Stimulated activated naive CD4-positive, alpha-beta T cell (primary cell): Measurements from ENCODE around the gene MCF2L2.

Experiments used
- DNase-seq, 6 experiments: peaks; one replicate each; lab custom pipeline; 2025; lab: John Stamatoyannopoulos, UW

MCF2L2 gene

GRCh38 chr3:183265834-183266417 lies 162.5 kb downstream of the MCF2L2 start:
- no peak for DNase-seq

DNA sequence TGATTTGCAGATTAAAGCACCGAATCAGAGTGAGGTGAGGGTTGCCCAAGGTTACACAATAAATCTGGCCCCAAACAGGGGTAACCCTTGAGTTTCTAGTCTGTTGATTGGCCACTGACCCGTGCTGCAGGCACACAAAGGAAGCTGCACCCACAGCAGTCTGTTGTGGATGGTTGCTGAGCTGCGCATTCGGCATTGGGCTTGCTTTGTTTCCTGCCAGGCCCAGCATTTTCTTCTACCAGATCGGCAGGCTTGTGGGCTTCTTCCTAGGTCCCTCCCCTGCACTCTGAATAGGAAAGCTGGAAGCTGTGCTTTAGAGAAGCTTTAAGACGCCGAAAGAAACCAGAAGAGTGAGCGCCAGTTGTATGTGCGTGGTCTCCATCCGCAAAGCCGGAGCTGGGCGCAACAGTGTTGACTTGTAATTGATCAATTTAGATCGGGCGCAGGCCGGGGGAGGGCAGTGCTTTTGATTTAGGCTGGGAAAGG lies 163.2 kb downstream of the MCF2L2 start:
- DNase-seq = no peak

DNA sequence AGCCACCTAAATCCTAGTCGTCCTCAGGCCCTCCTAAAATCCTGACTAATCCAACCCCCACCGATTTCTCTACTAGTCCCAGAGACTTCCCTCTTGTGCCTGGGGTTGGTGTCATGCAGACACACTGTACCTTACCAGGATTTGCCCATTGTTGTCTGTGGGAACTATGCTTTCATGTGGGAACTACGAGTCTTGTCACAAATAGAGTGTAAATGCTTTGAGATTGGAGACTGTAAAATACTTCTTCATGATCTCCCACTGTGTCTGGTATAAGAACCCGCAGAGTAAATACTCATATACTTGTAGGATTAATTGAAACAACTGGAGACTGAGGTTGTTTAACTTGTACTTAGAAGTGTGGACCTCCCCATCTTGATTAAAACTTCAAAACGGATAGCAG lies 164.2 kb downstream of the MCF2L2 start:
- DNase-seq = no peak

- no peak for DNase-seq
These were observed 165.5 kb downstream of the MCF2L2 start for GRCh38 chr3:183262875-183263378.

DNA sequence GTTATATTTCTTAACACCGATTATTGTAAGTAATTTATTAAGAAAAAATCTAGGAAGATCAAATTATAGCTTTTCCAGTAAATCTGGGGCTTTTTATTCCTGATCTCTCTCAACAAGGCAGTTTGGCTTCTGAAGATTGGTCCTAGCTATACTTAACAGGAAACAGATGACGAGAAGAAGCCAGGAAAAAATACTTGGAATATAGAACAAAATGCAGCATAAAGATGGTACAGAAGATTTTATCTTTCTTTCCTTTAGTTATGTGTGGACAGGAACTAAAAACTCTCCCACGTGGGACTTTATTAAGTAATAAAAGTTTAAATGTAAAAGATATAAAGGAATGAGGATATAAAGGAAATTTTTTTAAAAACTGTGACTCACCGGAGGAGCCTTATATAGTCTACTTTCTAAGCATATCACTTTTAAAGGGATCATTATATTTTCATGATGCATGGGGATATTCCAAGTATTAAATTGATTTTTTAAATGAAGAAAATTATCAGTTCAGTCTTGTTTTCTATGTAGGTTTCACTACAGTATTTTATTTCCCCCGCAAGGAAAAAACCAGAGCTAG lies 167.2 kb downstream of the MCF2L2 start:
- DNase-seq = no peak

GRCh38 chr3:183260167-183260904 lies 168.1 kb downstream of the MCF2L2 start:
- DNase-seq = no peak

- DNase-seq = no peak
These were observed 168.8 kb downstream of the MCF2L2 start for GRCh38 chr3:183259621-183260020.

GRCh38 chr3:183259087-183259486 lies 169.3 kb downstream of the MCF2L2 start:
- no peak for DNase-seq

- DNase-seq = no peak
These were observed 173.1 kb downstream of the MCF2L2 start for GRCh38 chr3:183255348-183255730.

DNA sequence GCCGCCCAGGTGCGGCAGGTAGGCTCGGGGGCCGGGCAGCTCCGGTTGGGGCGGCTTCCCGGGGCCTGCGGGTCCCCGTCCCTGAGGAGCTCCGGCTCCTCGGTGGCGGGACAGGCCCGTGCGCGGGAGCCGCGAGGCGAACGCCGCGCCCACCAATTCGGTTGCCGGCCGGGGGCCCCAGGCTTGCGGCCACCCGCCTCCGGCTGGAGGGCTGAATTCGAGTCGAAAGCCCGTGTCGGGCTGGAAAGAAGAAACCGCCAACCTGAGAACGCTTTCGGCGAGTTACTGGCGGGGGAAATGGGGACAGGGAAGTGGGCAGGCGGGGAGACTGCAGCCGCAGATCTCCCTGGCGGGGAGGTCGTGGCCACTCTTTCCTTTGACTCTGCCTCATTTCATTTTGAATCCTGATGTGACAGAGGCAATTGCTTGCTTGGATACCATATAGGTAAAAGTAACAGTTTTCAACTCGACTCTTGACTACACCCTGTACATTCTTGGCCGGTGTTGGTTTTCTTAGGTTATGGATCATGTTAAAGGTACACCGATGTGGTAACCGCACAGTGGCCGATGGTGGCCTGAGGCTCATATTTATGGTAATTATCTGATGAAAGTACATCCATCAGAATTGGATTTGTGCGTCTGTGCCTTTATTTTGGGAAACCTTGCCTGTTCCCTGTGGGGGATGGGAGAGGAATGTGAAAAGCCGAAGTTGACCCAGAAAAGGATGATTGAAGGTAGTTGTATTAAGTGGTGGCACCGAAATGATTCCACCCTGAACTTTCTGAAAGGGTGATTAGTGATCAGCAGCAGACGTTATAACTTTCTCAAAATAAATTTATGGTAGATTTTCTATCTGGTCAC lies 173.7 kb downstream of the MCF2L2 start:
- DNase-seq = peak in 1 of 6 experiments; percentile 36

DNA sequence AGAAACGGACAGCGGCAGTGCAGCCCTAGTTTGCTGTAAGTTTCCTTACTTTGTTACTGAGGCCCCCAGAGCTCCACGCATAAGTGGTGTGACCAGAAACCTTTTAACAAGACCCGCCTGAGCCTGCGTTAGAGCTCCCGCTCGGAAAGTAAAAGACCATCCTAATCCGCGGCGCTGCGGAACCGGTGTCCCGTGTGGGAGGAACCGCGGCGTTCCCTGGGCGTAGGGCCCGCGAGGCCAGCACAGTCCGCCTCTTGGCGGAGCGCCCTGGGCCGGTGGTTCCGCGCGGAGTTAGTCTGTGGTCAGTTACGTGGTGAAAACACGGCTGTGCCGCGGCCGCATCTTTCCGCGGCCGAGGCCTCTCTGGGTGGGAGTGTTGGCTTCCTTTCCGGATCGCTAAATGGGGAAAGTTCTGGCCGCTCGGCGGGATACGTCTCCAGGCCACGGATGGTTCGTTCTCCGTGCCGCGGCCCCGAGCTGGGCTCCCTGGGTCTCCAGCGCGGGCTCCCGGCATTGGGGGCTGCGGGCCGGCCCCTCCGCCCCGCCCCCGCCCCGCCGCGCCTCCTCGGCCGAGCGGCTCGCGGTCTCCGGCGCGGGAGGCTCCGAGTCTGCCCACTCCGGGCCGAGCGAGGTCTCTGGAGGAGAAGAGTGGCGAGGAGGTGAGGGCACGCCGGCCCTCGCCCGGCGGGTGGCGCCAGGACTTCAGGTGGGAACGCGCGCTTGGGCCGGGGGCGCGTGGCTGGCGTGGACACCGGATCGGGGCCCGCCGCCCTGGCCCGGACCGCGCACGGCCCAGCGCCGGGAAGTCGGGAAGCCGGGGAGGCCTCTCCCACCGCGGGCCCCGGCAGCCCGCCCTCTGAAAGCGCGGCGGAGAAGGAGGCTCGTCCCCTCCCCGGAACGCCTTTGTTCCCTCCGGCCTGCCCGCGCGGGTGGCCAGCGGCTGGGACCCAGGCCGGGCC lies 174.6 kb downstream of the MCF2L2 start:
- DNase-seq = peak in 2 of 6 experiments; percentile 14 to 16

DNA sequence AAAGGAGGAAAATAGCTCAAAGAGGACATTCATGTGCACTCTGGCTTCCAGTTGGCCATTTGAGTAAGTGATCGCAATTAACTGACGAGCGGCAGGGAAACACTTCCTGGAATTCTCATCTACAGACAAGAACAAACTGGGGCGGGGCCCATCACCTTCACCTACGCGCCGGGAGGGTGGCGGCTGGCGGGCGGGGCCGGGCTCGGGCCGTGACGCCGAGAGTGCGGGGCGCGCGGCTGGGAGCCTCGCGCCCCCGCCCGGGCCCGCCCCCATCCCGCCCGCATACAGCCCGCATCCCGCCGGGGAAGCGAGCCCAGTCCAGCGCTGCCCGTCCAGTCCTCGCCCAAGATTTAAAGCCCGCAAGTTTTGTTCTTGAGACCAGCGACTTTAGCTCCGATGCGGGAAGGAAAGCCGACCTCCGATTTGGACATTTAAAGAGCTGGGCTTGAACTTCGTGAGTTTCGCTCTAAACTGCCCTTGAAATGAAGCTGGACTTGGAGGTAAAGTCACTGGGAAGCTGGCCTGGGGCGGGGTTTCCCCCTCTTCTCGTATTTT lies 175.4 kb downstream of the MCF2L2 start, which contains the start of gene B3GNT5:
Gene B3GNT5 (plus strand): TSS at position 281 of the 555 bp plus-strand sequence. CDS start 16,546 bp downstream, outside the sequence.
- DNase-seq = peak in 3 of 6 experiments; percentile 6 to 22 (median 10)

- DNase-seq = no peak
These were observed 176.2 kb downstream of the MCF2L2 start for GRCh38 chr3:183252118-183252782.

- no peak for DNase-seq
These were observed 179.3 kb downstream of the MCF2L2 start for GRCh38 chr3:183249006-183249718.

GRCh38 chr3:183247011-183247589 lies 181.3 kb downstream of the MCF2L2 start:
- no peak for DNase-seq

GRCh38 chr3:183244981-183245476 lies 183.4 kb downstream of the MCF2L2 start:
- no peak for DNase-seq

DNA sequence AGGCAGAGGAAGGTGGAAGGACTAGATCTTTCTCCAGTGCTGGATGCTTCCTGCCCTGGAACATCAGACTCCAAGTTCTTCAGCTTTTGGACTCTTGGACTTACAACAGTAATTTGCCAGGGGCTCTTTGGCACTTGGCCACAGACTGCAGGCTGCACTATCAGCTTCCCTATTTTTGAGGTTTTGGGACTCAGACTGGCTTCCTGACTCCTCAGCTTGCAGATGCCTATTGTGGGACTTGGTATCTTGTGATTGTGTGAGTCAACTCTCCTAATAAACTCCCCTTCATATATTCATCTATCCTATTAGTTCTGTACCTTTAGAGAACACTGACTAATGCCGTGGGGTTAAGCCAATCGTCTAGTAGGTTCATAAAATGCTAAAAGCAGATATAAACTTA lies 184.2 kb downstream of the MCF2L2 start:
- DNase-seq = no peak

- DNase-seq = no peak
These were observed 186.0 kb downstream of the MCF2L2 start for GRCh38 chr3:183242431-183242830.

- no peak for DNase-seq
These were observed 189.4 kb downstream of the MCF2L2 start for GRCh38 chr3:183239046-183239445.
